ENCODE measurements around the gene ELMO2.

GRCh38 chr20:46416839-46417238 is 10.4 kb upstream of the ELMO2 start:
- TF ChIP-seq CTCF (IDR thresholded peaks at IDR 0.05) = no peak
- TF ChIP-seq POLR2A (IDR thresholded peaks at IDR 0.05) = no peak

Measured in lower leg skin (tissue), 3 donors.